ENCODE data around the gene SMG6. TPM values are rescaled to one million over a fixed set of nuclear protein-coding genes. Genes with fewer than 3 reads are reported as not detected.
A peak's percentile ranks its signal among the peaks of the same experiment; 100 is the strongest.

SMG6 gene
- total RNA-seq, 4 donors from 2014 or later = 13.3 to 74.9 (median 41.6) TPM

GRCh38 chr17:2158396-2158780, 145.2 kb downstream of the SMG6 start:
- no peak for DNase-seq
- TF ChIP-seq POLR2A (IDR thresholded peaks at IDR 0.05) = no peak
- no peak for TF ChIP-seq CTCF (IDR thresholded peaks at IDR 0.05)
- intact Hi-C loops (cut with DNase I; ENCODE audit: low total_unique reads) = no loop called here
- no peaks in the 10 kb centered on the region for H3K27me3 ChIP-seq
- peaks cover 0 to 4% of the 10 kb centered on the region in 2 donors for H3K4me1 ChIP-seq
- H3K4me3 ChIP-seq = no peak overlapping the region
- H3K9me3 ChIP-seq = no peaks in the 10 kb centered on the region
- peak overlapping the region in 1 of 2 donors; percentile 62 for H3K27ac ChIP-seq
- no peaks in the 10 kb centered on the region for H3K36me3 ChIP-seq

GRCh38 chr17:2157675-2158395, 145.8 kb downstream of the SMG6 start:
- peak overlapping the region; percentile 33 to 62 for H3K27ac ChIP-seq
- no peaks in the 10 kb centered on the region for H3K9me3 ChIP-seq
- intact Hi-C loops (cut with DNase I; ENCODE audit: low total_unique reads) = no loop called here
- no peaks in the 10 kb centered on the region for H3K27me3 ChIP-seq
- TF ChIP-seq POLR2A (IDR thresholded peaks at IDR 0.05) = no peak
- TF ChIP-seq CTCF (IDR thresholded peaks at IDR 0.05) = no peak
- no peaks in the 10 kb centered on the region for H3K36me3 ChIP-seq
- peaks cover 0 to 4% of the 10 kb centered on the region in 2 donors for H3K4me1 ChIP-seq
- DNase-seq = peak; percentile 44 to 69
- no peak overlapping the region for H3K4me3 ChIP-seq

GRCh38 chr17:2157081-2157480, 146.5 kb downstream of the SMG6 start:
- peak overlapping the region; percentile 33 to 54 for H3K27ac ChIP-seq
- intact Hi-C loops (cut with DNase I; ENCODE audit: low total_unique reads) = no loop called here
- H3K4me1 ChIP-seq = peaks cover 0 to 4% of the 10 kb centered on the region in 2 donors
- no peak for DNase-seq
- H3K9me3 ChIP-seq = no peaks in the 10 kb centered on the region
- H3K4me3 ChIP-seq = no peak overlapping the region
- H3K36me3 ChIP-seq = no peaks in the 10 kb centered on the region
- TF ChIP-seq CTCF (IDR thresholded peaks at IDR 0.05) (no peak), POLR2A (IDR thresholded peaks at IDR 0.05) (no peak)
- no peaks in the 10 kb centered on the region for H3K27me3 ChIP-seq

GRCh38 chr17:2156666-2157065, 146.9 kb downstream of the SMG6 start:
- no peak for DNase-seq
- H3K27ac ChIP-seq = peak overlapping the region in 1 of 2 donors; percentile 33
- intact Hi-C loops (cut with DNase I; ENCODE audit: low total_unique reads) = no loop called here
- H3K27me3 ChIP-seq = no peaks in the 10 kb centered on the region
- H3K4me1 ChIP-seq = peaks cover 0 to 4% of the 10 kb centered on the region in 2 donors
- H3K9me3 ChIP-seq = no peaks in the 10 kb centered on the region
- TF ChIP-seq CTCF (IDR thresholded peaks at IDR 0.05) (no peak), POLR2A (IDR thresholded peaks at IDR 0.05) (no peak)
- no peak overlapping the region for H3K4me3 ChIP-seq
- H3K36me3 ChIP-seq = no peaks in the 10 kb centered on the region

- Histone ChIP-seq H3K4me3 (no peak overlapping the region), H3K9me3 (no peaks in the 10 kb centered on the region), H3K4me1 (peaks cover 0 to 4% of the 10 kb centered on the region in 2 donors), H3K36me3 (no peaks in the 10 kb centered on the region), H3K27ac (no peak overlapping the region), H3K27me3 (no peaks in the 10 kb centered on the region)
- intact Hi-C loops (cut with DNase I; ENCODE audit: low total_unique reads) = no loop called here
- DNase-seq = no peak
- TF ChIP-seq CTCF (IDR thresholded peaks at IDR 0.05) (no peak), POLR2A (IDR thresholded peaks at IDR 0.05) (no peak)
These were observed 148.0 kb downstream of the SMG6 start for GRCh38 chr17:2155573-2155972.

Measured in uterus (tissue), 4 donors.